Choroid plexus epithelial cell (primary cell): Measurements from ENCODE around the gene DCAF11.
A peak's percentile ranks its signal among the peaks of the same experiment; 100 is the strongest.

Experiments used
- DNase-seq: peaks from one replicate; pipeline ENCODE4 v3.0.0-alpha.2; 2010; ENCODE audit warnings: low read depth
- H3K4me3 ChIP-seq: 2 replicates; pipeline ENCODE4 v1.5.1; 2011; ENCODE audit warnings: low read depth, mild to moderate bottlenecking, control low read depth, low read length, moderate library complexity
- TF ChIP-seq, protein P1 (sequence below): conservative IDR thresholded peaks from 2 replicates; pipeline ENCODE4 v1.5.1; 2011; ENCODE audit warnings: low read depth, mild to moderate bottlenecking, control low read depth, inconsistent platforms, low read length, moderate library complexity

Gene DCAF11

GRCh38 chr14:24093207-24093900 is 21.2 kb upstream of the DCAF11 start:
- TF ChIP-seq, protein P1, sequence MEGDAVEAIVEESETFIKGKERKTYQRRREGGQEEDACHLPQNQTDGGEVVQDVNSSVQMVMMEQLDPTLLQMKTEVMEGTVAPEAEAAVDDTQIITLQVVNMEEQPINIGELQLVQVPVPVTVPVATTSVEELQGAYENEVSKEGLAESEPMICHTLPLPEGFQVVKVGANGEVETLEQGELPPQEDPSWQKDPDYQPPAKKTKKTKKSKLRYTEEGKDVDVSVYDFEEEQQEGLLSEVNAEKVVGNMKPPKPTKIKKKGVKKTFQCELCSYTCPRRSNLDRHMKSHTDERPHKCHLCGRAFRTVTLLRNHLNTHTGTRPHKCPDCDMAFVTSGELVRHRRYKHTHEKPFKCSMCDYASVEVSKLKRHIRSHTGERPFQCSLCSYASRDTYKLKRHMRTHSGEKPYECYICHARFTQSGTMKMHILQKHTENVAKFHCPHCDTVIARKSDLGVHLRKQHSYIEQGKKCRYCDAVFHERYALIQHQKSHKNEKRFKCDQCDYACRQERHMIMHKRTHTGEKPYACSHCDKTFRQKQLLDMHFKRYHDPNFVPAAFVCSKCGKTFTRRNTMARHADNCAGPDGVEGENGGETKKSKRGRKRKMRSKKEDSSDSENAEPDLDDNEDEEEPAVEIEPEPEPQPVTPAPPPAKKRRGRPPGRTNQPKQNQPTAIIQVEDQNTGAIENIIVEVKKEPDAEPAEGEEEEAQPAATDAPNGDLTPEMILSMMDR: no peak
- H3K4me3 ChIP-seq: peak overlapping the region; percentile 89

GRCh38 chr14:24093901-24094840 is 20.4 kb upstream of the DCAF11 start, which contains the start of gene PCK2:
Gene PCK2, plus strand, starts transcription at chr14:24094311. Its CDS starts 95 bp downstream, at chr14:24094406.
- TF ChIP-seq, protein P1: peak; percentile 2
- peak; percentile 90 for DNase-seq

More at GRCh38 chr14:24093207-24093900, 21.2 kb upstream of the DCAF11 start:
- no peak for DNase-seq

GRCh38 chr14:24094841-24095270 is 19.7 kb upstream of the DCAF11 start:
- TF ChIP-seq, protein P1: no peak
- peak overlapping the region; percentile 89 for H3K4me3 ChIP-seq
- peak; percentile 23 for DNase-seq

More at GRCh38 chr14:24093901-24094840, 20.4 kb upstream of the DCAF11 start, which contains the start of gene PCK2:
- peak within 1 kb of the TSS; percentile 89 for H3K4me3 ChIP-seq

GRCh38 chr14:24095271-24096068 is 19.1 kb upstream of the DCAF11 start:
- peak overlapping the region; percentile 89 for H3K4me3 ChIP-seq
- peak; percentile 38 for DNase-seq
- TF ChIP-seq, protein P1: no peak

DNA sequence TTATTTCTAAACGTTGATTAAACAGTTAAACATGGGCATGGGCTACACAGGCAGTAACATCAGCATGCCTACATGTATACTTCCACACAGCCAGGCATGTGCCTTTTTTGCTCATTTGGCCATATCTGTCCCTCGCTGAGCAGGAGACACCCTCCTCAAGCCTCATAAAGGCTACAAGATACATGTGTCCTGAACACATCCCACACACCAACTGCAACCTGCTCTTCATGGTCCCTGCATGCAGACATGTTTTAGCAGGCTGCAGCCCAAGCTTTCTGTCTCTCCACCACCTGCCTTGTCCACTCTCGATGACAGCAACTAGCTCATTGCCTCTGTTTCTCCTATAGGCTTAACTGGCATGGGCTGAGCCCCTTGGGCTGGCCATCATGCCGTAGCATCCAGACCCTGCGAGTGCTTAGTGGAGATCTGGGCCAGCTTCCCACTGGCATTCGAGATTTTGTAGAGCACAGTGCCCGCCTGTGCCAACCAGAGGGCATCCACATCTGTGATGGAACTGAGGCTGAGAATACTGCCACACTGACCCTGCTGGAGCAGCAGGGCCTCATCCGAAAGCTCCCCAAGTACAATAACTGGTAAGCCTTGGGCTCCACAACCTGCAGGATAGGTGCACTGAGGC is 17.9 kb upstream of the DCAF11 start:
- TF ChIP-seq, protein P1: no peak
- no peak overlapping the region for H3K4me3 ChIP-seq
- DNase-seq: no peak
